ENCODE results near the gene MSANTD1. TPM values are rescaled to one million over a fixed set of nuclear protein-coding genes. Genes with fewer than 3 reads are reported as not detected.

MSANTD1 gene
- total and polyA plus RNA-seq, 2 of the 8 experiments (the other 6 are each of a cell fraction or from before 2014, with no cell fraction given), result 0.23 to 0.45 TPM

GRCh38 chr4:3263876-3264193, 14.9 kb downstream of the MSANTD1 start:
- no peak for FAIRE-seq
- H3K4me1 ChIP-seq (replicated peaks in 1 of 4; ENCODE audit: control insufficient read depth in 3 of 4, insufficient read depth in 4 of 4, low read length in 3 of 4), result peaks cover 0 to 6% (median 0%) of the 10 kb centered on the region in 4 experiments; a peak in 1 of 7 replicates
- no peaks in the 10 kb centered on the region for H3K79me1 ChIP-seq (ENCODE audit: low read depth, low read length)
- no peak overlapping the region for H3K4me2 ChIP-seq (ENCODE audit: insufficient read depth in 1 of 2, low read depth in 2 of 2, low read length in 2 of 2)
- H3K4ac ChIP-seq (replicated peaks; ENCODE audit: insufficient read length, low read depth, low read length), result no peak overlapping the region
- H3K79me2 ChIP-seq (ENCODE audit: control insufficient read depth in 1 of 2, insufficient read depth in 2 of 2, low read length in 2 of 2), result no peaks in the 10 kb centered on the region
- H2AK5ac ChIP-seq (ENCODE audit: low read depth, low read length), result no peak overlapping the region
- H3K27me3 ChIP-seq (replicated peaks in 1 of 4; ENCODE audit: control insufficient read depth in 3 of 4, extremely low read depth in 1 of 4, insufficient read depth in 3 of 4, low read length in 3 of 4), result no peaks in the 10 kb centered on the region; a peak in 2 of 7 replicates
- H3K14ac ChIP-seq (ENCODE audit: insufficient read length), result no peak overlapping the region
- H3K36me3 ChIP-seq (ENCODE audit: control insufficient read depth in 2 of 4, insufficient read depth in 4 of 4, low read length in 3 of 4), result no peaks in the 10 kb centered on the region
- DNase-seq (ENCODE audit: low read depth in 1 of 2, low spot score in 2 of 2), result no peak
- no peak overlapping the region for H2AFZ ChIP-seq (ENCODE audit: low read length)
- H2BK15ac ChIP-seq (ENCODE audit: low read length), result no peak overlapping the region
- H4K20me1 ChIP-seq (replicated peaks in 1 of 2; ENCODE audit: control insufficient read depth in 1 of 2, insufficient read depth in 2 of 2, low read length in 2 of 2), result no peaks in the 10 kb centered on the region
- CTCF ChIA-PET (ENCODE audit: partially characterized antibody), result interaction anchor here (1.9 kb wide), 1 partner anchor 217 kb away, joined by 5 read pairs; no protein-coding TSS in a partner anchor
- H3K23me2 ChIP-seq (ENCODE audit: low read depth, low read length), result no peaks in the 10 kb centered on the region
- H3K4me3 ChIP-seq (ENCODE audit: extremely low read depth in 1 of 4, insufficient read depth in 2 of 4, low read depth in 3 of 4, low read length in 4 of 4), result no peak overlapping the region
- no peak overlapping the region for H2BK5ac ChIP-seq (ENCODE audit: low read depth, low read length)
- no peak overlapping the region for H4K5ac ChIP-seq (ENCODE audit: insufficient read length, low read depth, low read length)
- H3K9ac ChIP-seq (replicated peaks in 1 of 4; ENCODE audit: extremely low read depth in 1 of 4, low read depth in 3 of 4, low read length in 3 of 4), result no peak overlapping the region
- H4K91ac ChIP-seq (replicated peaks; ENCODE audit: insufficient read length, low read length), result no peak overlapping the region
- H3K18ac ChIP-seq (ENCODE audit: extremely low read depth, low read length), result no peak overlapping the region
- H2BK120ac ChIP-seq (replicated peaks; ENCODE audit: low read depth, low read length), result no peak overlapping the region
- H3K56ac ChIP-seq (replicated peaks; ENCODE audit: insufficient read length, low read depth, low read length), result no peak overlapping the region
- no peak overlapping the region for H2BK12ac ChIP-seq (ENCODE audit: low read depth, low read length)
- 87% methylated on average over 6 of the region's 6 CpGs; no CpG with 5 or more reads in 1 of the 2 experiments for WGBS, 2 experiments (ENCODE audit: extremely low coverage in 1 of 2, insufficient coverage in 1 of 2, insufficient read length in 1 of 2, insufficient replicate concordance in 2 of 2, low coverage in 1 of 2, low lambda C conversion rate in 2 of 2, missing lambda C conversion rate in 1 of 2)
- no peak overlapping the region for H3K23ac ChIP-seq (ENCODE audit: insufficient read length)
- no peak overlapping the region for H3K27ac ChIP-seq (ENCODE audit: low read depth, low read length)
- H4K8ac ChIP-seq (ENCODE audit: extremely low read depth, insufficient read depth, low read length), result no peak overlapping the region
- POLR2A ChIA-PET (ENCODE audit: partially characterized antibody), result no interaction called here
- H2BK20ac ChIP-seq (ENCODE audit: low read length), result no peak overlapping the region
- no peaks in the 10 kb centered on the region for H3K9me3 ChIP-seq (ENCODE audit: insufficient read depth in 2 of 2, low read depth in 1 of 2, low read length in 1 of 2)
- TF ChIP-seq ZNF274 (IDR thresholded peaks at IDR 0.05; ENCODE audit: borderline replicate concordance, extremely low read depth, low read length) (no peak), NRF1 (IDR thresholded peaks at IDR 0.05; ENCODE audit: low read depth, low read length) (no peak), YY1 (IDR thresholded peaks at IDR 0.05; ENCODE audit: low read depth, low read length) (no peak), EZH2 (IDR thresholded peaks at IDR 0.05; ENCODE audit: low read depth, low read length, severe bottlenecking) (no peak), CHD2 (IDR thresholded peaks at IDR 0.05; ENCODE audit: low read length) (no peak), BRCA1 (IDR thresholded peaks at IDR 0.05; ENCODE audit: low read depth, low read length) (no peak), CEBPB (IDR thresholded peaks at IDR 0.05; ENCODE audit: low read depth, low read length) (no peak), CHD1 (IDR thresholded peaks at IDR 0.05; ENCODE audit: low read depth, low read length) (no peak), ATF3 (IDR thresholded peaks at IDR 0.05; ENCODE audit: insufficient read depth, low read depth, low read length) (no peak), TBP (IDR thresholded peaks at IDR 0.05; ENCODE audit: low read depth, low read length) (no peak), ATF2 (IDR thresholded peaks at IDR 0.05; ENCODE audit: low read length) (no peak), SRF (IDR thresholded peaks at IDR 0.05; ENCODE audit: low read depth, low read length) (no peak), CBX5 (IDR thresholded peaks at IDR 0.05; ENCODE audit: low read depth, low read length) (no peak), SIRT6 (IDR thresholded peaks at IDR 0.05; ENCODE audit: low read length) (no peak)

Measured in H1 (cell line).